ENCODE results near the gene TEFM.

DNA sequence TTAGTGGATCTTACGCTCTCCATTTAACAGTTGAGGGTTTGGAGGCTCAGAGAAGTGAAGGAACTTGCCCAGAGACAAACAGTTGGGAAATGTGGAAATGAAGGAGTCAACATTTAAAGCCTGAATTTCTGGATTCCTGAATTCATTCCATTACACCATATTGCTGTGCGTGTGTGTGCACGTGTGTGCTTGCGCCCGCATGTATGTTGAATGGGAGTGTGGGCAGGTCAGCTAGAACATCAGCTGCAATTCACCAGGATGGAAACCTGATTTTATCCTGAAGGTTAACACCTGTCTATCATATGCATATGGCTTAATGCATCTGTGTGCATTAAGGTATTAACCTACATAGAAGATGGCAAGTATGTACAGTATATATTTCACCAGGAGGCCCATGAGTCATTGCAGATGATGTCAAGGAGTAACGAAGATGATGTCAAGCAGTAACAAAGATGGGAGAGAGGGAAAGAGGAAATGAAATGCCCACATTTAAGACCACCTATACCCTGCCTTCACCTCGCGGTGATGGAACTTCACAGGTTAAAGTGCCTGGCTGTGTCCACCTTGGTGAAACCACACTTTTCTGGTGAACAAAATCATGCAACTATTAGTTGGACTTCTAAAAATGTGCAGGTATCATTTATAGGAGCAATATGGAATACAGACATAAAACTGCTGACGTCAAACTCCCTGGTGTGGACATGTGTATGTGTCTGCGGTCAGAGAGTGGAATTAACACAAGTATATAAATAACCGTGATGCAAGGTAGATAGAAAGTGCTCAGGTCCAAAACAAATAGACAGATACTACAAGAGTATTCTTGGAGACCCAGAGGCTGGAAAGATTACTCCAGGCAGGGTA is 14.9 kb upstream of the TEFM start:
- TF ChIP-seq, protein P1, sequence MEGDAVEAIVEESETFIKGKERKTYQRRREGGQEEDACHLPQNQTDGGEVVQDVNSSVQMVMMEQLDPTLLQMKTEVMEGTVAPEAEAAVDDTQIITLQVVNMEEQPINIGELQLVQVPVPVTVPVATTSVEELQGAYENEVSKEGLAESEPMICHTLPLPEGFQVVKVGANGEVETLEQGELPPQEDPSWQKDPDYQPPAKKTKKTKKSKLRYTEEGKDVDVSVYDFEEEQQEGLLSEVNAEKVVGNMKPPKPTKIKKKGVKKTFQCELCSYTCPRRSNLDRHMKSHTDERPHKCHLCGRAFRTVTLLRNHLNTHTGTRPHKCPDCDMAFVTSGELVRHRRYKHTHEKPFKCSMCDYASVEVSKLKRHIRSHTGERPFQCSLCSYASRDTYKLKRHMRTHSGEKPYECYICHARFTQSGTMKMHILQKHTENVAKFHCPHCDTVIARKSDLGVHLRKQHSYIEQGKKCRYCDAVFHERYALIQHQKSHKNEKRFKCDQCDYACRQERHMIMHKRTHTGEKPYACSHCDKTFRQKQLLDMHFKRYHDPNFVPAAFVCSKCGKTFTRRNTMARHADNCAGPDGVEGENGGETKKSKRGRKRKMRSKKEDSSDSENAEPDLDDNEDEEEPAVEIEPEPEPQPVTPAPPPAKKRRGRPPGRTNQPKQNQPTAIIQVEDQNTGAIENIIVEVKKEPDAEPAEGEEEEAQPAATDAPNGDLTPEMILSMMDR (IDR thresholded peaks at IDR 0.05) = no peak
- TF ChIP-seq POLR2A (IDR thresholded peaks at IDR 0.05) = no peak

All from right lobe of liver (tissue), 4 donors.